ENCODE results near the gene IL3. TPM values are rescaled to one million over a fixed set of nuclear protein-coding genes. Genes with fewer than 3 reads are reported as not detected.
A peak's percentile ranks its signal among the peaks of the same experiment; 100 is the strongest.

Gene IL3
- total and polyA plus RNA-seq, 9 of the 15 experiments (the other 6 are each of a cell fraction or from before 2014, with no cell fraction given): not detected

GRCh38 chr5:132086277-132086794 is 25.9 kb downstream of the IL3 start (continued):
- no peak for TF ChIP-seq FIP1L1 (IDR thresholded peaks at IDR 0.05; ENCODE audit: low read depth, low read length, poor library complexity, severe bottlenecking)
- TF ChIP-seq CTBP1 (IDR thresholded peaks at IDR 0.05; ENCODE audit: borderline replicate concordance): peak; percentile 70
- TF ChIP-seq ZMIZ1 (IDR thresholded peaks at IDR 0.05; ENCODE audit: low read depth in 2 of 2, low read length in 2 of 2): no peak
- TF ChIP-seq, protein P1, sequence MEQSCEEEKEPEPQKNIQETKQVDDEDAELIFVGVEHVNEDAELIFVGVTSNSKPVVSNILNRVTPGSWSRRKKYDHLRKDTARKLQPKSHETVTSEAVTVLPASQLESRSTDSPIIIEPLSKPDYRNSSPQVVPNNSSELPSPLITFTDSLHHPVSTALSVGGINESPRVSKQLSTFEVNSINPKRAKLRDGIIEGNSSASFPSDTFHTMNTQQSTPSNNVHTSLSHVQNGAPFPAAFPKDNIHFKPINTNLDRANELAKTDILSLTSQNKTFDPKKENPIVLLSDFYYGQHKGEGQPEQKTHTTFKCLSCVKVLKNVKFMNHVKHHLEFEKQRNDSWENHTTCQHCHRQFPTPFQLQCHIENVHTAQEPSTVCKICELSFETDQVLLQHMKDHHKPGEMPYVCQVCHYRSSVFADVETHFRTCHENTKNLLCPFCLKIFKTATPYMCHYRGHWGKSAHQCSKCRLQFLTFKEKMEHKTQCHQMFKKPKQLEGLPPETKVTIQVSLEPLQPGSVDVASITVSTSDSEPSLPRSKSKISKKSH (CRISPR knock-in tag; IDR thresholded peaks at IDR 0.05): no peak
- no peak for TF ChIP-seq HMGXB4 (CRISPR knock-in tag; IDR thresholded peaks at IDR 0.05)
- TF ChIP-seq ZNF318 (IDR thresholded peaks at IDR 0.05; ENCODE audit: borderline replicate concordance in 1 of 2, low read depth in 1 of 2): no peak
- TF ChIP-seq CBFA2T3 (IDR thresholded peaks at IDR 0.05): peak; percentile 6; the same call in 1 of the 2 replicates

Data from K562 (cell line).